Subcutaneous adipose tissue (tissue), 4 donors: ENCODE results near the gene TRIOBP. TPM values are rescaled to one million over a fixed set of nuclear protein-coding genes. Genes with fewer than 3 reads are reported as not detected.

ENCODE experiments used
- total RNA-seq, 4 donors: library from RNA; depleted of rRNA; stranded (reverse); fragments of >200 nt; gene quantifications; one replicate each; pipeline ENCODE4 v1.1.0, GENCODE V29; 2016
- TF ChIP-seq, protein P1 (sequence below): fragments of 450-650 bp; IDR thresholded peaks from one replicate; pipeline ENCODE4 v1.5.1; 2016; ENCODE audit warnings: low read depth, mild to moderate bottlenecking, control low read depth, antibody characterized with exemption, moderate library complexity

The TRIOBP gene
- total RNA-seq, 4 donors from 2014 or later, result 46.6 to 160 (median 77.6) TPM

DNA sequence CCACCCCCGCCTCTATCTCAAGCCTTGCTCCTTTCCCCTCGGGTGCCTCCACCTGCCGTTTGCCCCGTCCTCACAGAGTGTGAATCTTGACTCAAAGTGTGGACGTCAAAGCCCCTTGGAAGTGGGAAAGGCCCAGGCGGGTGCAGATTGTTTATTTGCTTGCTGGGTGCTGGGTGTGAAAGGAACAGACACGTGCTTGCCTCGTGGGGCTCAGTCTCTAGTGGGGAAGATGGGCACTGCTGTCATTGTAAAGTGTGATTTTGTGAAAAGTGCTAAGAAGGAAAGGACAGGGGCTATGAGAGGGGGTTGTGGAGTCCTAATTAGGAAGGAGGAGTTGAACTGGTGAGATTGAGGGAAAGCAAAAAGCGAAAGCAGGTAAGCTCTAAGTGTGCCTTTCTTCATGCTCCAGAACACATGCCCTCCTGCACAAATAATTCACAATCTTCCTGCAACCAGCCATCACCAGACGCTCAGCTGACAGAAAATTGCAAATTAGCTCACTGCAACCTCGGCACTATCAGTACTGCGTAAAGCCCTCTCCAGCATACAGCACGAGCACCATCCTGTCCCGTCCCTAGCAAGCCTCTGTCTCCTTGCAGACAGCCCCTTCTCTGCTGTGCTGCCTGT, 101.1 kb downstream of the TRIOBP start:
- TF ChIP-seq, protein P1, sequence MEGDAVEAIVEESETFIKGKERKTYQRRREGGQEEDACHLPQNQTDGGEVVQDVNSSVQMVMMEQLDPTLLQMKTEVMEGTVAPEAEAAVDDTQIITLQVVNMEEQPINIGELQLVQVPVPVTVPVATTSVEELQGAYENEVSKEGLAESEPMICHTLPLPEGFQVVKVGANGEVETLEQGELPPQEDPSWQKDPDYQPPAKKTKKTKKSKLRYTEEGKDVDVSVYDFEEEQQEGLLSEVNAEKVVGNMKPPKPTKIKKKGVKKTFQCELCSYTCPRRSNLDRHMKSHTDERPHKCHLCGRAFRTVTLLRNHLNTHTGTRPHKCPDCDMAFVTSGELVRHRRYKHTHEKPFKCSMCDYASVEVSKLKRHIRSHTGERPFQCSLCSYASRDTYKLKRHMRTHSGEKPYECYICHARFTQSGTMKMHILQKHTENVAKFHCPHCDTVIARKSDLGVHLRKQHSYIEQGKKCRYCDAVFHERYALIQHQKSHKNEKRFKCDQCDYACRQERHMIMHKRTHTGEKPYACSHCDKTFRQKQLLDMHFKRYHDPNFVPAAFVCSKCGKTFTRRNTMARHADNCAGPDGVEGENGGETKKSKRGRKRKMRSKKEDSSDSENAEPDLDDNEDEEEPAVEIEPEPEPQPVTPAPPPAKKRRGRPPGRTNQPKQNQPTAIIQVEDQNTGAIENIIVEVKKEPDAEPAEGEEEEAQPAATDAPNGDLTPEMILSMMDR, result no peak

DNA sequence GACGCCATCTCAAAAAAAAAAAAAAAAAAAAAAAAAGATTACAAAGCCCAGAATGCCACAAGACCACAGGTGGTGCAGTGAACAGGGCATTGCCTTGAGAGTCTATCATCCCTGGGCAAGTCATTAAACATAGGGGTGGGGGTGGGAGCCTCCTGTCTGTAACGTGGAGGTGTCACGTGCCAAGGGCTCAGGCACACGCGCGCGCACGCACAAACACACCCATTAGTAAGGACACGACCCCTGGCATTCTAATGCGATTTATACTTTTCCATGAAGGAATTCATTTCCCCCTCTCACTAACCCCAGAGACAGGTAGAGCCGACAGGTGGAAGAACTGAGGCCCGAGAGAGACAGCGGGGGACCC, 105.1 kb downstream of the TRIOBP start:
- TF ChIP-seq, protein P1, result no peak

DNA sequence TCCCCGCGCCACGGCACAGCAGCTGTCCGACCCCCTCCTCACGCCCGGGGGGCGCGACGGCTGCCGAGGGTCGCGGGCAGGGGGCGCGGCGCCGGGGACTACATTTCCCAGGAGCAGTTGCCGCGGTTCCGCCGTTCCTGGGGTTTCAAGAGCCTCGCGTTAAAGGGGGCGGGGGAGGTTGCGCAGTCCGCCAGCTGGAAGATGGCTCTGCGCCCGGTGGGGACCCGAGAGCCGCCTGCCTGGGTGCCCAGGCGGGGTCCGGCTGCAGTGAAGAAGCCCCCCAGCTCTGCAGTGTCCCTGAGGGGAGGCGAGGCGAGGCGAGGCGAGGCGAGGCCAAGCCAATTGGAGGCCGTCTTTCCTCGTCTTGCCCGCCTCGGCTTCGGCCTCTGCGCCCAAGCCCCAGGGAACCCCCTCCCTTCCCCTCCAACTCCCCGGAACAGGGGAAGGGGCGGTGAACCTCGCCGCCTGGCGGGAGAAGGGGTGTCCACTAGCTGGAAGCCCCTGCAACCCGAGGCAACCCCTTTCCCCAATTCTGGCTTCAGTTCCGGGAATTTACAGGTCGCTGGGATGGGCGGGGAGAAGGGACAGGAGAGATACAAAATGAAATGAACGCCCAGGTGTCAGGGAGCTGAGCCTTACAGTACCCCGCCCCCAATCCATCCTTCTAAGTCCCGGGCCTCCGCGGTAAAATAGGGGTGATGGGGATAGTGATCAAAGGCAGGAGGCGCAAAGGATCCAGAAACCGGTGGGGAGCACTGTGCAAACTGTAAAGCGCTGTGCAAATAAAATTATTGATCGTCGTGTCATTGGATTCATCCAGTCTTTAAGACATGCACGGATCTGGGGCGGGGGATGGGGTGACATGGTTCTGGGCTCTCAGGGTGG, 105.7 kb downstream of the TRIOBP start:
- TF ChIP-seq, protein P1, result no peak

DNA sequence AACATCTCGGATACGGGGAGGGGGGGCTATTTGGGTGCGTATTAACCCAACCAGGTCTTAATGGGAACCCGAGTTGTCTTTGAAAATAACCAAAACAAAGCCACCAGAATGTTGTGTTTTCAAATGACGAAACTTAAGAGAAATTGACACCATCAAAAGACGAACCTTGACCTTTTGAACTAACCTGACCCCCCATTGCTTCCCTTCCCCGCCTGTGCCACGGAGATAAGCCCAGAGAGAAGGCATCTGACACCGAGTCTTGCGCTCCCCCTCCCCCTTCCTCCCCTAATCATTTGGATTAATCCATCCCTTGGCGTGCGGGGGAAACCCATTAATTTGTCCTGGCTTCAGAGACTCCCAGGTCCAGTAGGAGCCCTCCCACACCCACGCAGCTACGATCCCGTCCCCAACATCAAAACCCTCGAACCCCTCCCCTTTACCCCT, 106.4 kb downstream of the TRIOBP start:
- TF ChIP-seq, protein P1, result no peak

DNA sequence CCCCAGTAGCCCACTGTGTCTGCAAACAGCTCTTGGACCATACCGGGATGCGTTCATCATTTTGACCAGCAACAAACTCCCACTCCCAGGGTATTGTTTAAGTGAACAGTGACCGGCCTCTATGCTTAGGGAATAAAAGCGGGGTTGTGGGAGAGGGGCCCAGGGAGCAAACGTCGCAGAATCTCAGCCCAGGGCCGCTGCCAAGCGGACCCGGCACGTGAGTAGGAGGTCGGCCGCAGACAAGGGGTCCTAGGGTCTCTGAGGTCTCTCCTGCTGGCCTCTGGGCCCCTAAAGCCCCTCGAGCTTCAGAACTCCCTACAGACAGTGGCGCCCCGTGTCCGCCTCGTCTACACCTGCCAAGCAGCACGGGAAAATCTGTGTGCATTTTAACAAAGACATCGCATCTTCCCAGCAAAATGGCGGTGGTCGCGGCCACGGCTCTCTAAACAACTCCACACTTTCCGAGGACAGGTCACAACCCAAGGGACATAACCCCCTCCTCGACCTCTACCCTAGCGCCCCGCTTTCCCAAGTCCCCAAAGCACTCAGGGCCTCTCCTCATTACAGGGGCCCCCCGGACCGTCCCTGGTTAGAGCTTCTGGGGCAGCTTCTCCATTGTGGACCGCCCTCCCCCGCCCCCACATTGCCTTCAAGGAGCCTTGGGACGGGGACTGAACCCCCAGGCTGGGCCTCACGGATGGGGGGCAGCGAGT, 106.9 kb downstream of the TRIOBP start:
- TF ChIP-seq, protein P1, result no peak

DNA sequence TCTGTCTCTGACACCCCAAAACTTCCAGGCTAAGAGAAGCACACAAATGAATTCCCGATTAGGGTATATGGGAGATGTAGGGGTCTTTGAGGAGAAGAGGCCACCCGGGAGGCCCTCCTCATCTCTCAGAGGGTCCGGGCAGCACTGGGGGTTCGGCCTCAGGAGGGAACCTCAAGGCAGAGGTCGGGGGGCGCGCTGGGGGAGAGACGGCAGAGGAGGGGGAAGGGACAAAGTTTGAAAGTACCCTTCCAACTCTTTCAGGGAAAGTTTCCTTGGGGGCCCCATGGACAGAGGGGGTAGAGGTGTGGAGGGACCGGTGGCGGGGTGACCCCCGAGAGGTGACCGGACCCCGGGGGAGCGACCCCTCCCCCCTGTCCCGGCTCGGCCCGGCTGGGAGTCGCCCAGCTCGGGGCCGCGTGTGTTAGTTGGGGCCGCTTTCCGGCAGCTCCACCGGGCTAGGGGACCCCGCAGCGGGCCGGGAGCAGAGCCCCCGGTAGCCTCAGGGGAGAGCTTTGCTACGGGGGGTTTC, 107.6 kb downstream of the TRIOBP start:
- TF ChIP-seq, protein P1, result no peak
